ENCODE data around the gene RASA4B. TPM values are rescaled to one million over a fixed set of nuclear protein-coding genes. Genes with fewer than 3 reads are reported as not detected.
A peak's percentile ranks its signal among the peaks of the same experiment; 100 is the strongest.

RASA4B gene
- total and polyA plus RNA-seq, 2 experiments from 2014 or later, result 1.0 to 1.1 TPM

DNA sequence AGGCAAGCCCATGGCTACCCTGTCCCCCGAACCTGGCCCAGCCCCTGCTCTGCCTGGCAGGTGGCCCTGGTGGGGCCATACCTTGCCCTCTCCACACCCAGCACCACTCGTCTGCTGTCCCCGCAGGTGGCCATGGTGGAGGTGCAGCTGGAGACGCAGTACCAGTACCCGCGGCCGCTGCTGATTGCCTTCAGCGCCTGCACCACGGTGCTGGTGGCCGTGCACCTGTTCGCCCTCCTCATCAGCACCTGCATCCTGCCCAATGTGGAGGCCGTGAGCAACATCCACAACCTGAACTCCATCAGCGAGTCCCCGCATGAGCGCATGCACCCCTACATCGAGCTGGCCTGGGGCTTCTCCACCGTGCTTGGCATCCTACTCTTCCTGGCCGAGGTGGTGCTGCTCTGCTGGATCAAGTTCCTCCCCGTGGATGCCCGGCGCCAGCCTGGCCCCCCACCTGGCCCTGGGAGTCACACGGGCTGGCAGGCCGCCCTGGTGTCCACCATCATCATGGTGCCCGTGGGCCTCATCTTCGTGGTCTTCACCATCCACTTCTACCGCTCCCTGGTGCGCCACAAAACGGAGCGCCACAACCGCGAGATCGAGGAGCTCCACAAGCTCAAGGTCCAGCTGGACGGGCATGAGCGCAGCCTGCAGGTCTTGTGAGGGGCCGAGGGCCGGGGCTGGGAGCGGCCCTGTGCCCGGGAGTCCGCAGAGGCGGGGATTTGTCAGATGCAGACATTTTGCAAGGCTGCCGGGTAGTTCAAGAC, 71.0 kb downstream of the RASA4B start:
- in situ Hi-C loops (cut with MboI), result no loop called here
- H3K36me3 ChIP-seq (ENCODE audit: low read depth), result no peaks in the 10 kb centered on the region; the same call in 1 of the 2 replicates
- H3K79me2 ChIP-seq (ENCODE audit: insufficient read depth), result no peaks in the 10 kb centered on the region
- H3K9ac ChIP-seq, result no peak overlapping the region
- no peaks in the 10 kb centered on the region for H3K9me2 ChIP-seq (ENCODE audit: insufficient read depth)
- no peak overlapping the region for H3K4me3 ChIP-seq
- H3F3A ChIP-seq (ENCODE audit: insufficient read depth), result no peaks in the 10 kb centered on the region
- H3K27ac ChIP-seq, result no peak overlapping the region
- TF ChIP-seq EZH2 (IDR thresholded peaks at IDR 0.05; ENCODE audit: insufficient read depth, poor library complexity, severe bottlenecking) (no peak), EZH2phosphoT487 (IDR thresholded peaks at IDR 0.05; ENCODE audit: insufficient read depth, low read depth) (no peak)
- H3K9me3 ChIP-seq (ENCODE audit: low read depth), result no peaks in the 10 kb centered on the region
- no peaks in the 10 kb centered on the region for H4K20me1 ChIP-seq (ENCODE audit: insufficient read depth)
- WGBS, 2 experiments (ENCODE audit: low coverage in 1 of 2, low lambda C conversion rate in 2 of 2, missing lambda C conversion rate in 2 of 2), result 94 to 96% methylated on average over 40 of the region's 41 CpGs
- no peaks in the 10 kb centered on the region for H3K4me1 ChIP-seq (ENCODE audit: insufficient read depth)
- H3K4me2 ChIP-seq (ENCODE audit: unreplicated experiment), result no peak overlapping the region
- no peaks in the 10 kb centered on the region for H3K27me3 ChIP-seq (replicated peaks; ENCODE audit: insufficient read depth)
- no peak for DNase-seq
- no peak overlapping the region for H2AFZ ChIP-seq

DNA sequence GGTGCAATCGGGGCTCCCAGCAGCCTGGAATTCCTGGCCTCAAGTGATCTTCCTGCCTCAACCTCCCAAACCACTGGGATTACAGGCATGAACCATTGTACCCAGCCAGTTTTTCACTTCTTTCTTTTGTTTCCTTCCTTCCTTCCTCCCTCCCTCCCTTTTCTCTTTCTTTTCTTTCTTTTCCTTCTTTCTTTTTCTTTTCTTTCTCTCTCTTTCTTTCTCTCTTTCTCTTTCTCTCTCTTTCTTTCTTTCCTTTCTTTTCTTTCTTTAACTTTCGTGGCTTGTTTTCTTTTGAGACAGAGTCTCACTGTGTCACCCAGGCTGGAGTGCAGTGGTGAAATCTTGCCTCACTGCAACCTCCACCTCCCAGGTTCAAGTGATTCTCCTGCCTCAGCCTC, 71.9 kb downstream of the RASA4B start:
- Histone ChIP-seq H2AFZ (no peak overlapping the region), H3K36me3 (ENCODE audit: low read depth) (no peaks in the 10 kb centered on the region; the same call in 1 of the 2 replicates), H3K79me2 (ENCODE audit: insufficient read depth) (no peaks in the 10 kb centered on the region), H4K20me1 (ENCODE audit: insufficient read depth) (no peaks in the 10 kb centered on the region), H3K27ac (no peak overlapping the region), H3K9me3 (ENCODE audit: low read depth) (no peaks in the 10 kb centered on the region), H3F3A (ENCODE audit: insufficient read depth) (no peaks in the 10 kb centered on the region), H3K27me3 (replicated peaks; ENCODE audit: insufficient read depth) (no peaks in the 10 kb centered on the region), H3K4me1 (ENCODE audit: insufficient read depth) (no peaks in the 10 kb centered on the region), H3K4me3 (no peak overlapping the region), H3K9ac (no peak overlapping the region), H3K9me2 (ENCODE audit: insufficient read depth) (no peaks in the 10 kb centered on the region), H3K4me2 (ENCODE audit: unreplicated experiment) (no peak overlapping the region)
- no peak for TF ChIP-seq EZH2 (IDR thresholded peaks at IDR 0.05; ENCODE audit: insufficient read depth, poor library complexity, severe bottlenecking)
- TF ChIP-seq EZH2phosphoT487 (IDR thresholded peaks at IDR 0.05; ENCODE audit: insufficient read depth, low read depth), result no peak
- in situ Hi-C loops (cut with MboI), result no loop called here
- no peak for DNase-seq
- WGBS, 2 experiments (ENCODE audit: low coverage in 1 of 2, low lambda C conversion rate in 2 of 2, missing lambda C conversion rate in 2 of 2), result 71 to 79% methylated on average over 2 of the region's 2 CpGs

DNA sequence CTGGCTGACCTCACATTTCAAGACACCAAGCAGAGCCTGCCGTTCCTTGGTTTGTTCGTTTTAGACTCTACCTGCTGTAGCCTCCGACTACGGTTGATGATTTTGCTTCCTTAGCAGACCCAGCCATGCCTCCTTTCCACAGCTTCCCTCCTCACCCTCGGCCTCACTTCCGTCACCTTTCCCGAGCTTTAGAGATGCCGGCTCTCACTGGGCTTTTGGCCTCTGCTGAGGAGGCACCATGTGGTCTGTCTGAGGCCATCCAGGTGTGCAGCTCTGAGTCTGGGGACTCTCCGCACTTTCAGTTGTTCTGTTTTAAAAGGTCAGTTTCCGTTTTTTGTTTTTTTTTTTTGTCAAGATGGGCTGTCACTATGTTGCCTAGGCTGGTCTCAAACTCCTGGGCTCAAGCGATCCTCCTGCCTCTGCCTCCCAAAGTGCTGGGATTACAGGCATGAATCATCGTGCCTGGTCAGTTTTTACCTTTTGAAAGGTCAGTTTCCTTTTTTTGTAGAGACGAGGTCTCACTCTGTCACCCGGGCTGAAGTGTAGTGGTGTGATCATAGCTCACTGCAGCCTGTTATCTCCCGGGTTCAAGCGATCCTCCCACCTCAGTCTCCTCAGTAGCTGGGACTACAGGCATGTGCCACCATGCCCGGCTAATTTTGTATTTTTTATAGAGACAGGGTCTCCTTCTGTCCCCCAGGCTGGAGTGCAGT, 72.5 kb downstream of the RASA4B start:
- no peak overlapping the region for H3K9ac ChIP-seq
- no peaks in the 10 kb centered on the region for H3K9me2 ChIP-seq (ENCODE audit: insufficient read depth)
- H3K36me3 ChIP-seq (ENCODE audit: low read depth), result no peaks in the 10 kb centered on the region; the same call in 1 of the 2 replicates
- in situ Hi-C loops (cut with MboI), result no loop called here
- no peak overlapping the region for H3K27ac ChIP-seq
- H3F3A ChIP-seq (ENCODE audit: insufficient read depth), result no peaks in the 10 kb centered on the region
- H3K79me2 ChIP-seq (ENCODE audit: insufficient read depth), result no peaks in the 10 kb centered on the region
- TF ChIP-seq EZH2 (IDR thresholded peaks at IDR 0.05; ENCODE audit: insufficient read depth, poor library complexity, severe bottlenecking) (no peak), EZH2phosphoT487 (IDR thresholded peaks at IDR 0.05; ENCODE audit: insufficient read depth, low read depth) (no peak)
- H4K20me1 ChIP-seq (ENCODE audit: insufficient read depth), result no peaks in the 10 kb centered on the region
- DNase-seq, result no peak
- no peak overlapping the region for H3K4me3 ChIP-seq
- H3K4me2 ChIP-seq (ENCODE audit: unreplicated experiment), result no peak overlapping the region
- H2AFZ ChIP-seq, result no peak overlapping the region
- no peaks in the 10 kb centered on the region for H3K27me3 ChIP-seq (replicated peaks; ENCODE audit: insufficient read depth)
- H3K4me1 ChIP-seq (ENCODE audit: insufficient read depth), result 0 out of 2 replicates have a peak, but pooled peaks cover 4% of the 10 kb centered on the region
- WGBS, 2 experiments (ENCODE audit: low coverage in 1 of 2, low lambda C conversion rate in 2 of 2, missing lambda C conversion rate in 2 of 2), result 95 to 96% methylated on average over 15 to 17 of the region's 17 CpGs
- no peaks in the 10 kb centered on the region for H3K9me3 ChIP-seq (ENCODE audit: low read depth)

DNA sequence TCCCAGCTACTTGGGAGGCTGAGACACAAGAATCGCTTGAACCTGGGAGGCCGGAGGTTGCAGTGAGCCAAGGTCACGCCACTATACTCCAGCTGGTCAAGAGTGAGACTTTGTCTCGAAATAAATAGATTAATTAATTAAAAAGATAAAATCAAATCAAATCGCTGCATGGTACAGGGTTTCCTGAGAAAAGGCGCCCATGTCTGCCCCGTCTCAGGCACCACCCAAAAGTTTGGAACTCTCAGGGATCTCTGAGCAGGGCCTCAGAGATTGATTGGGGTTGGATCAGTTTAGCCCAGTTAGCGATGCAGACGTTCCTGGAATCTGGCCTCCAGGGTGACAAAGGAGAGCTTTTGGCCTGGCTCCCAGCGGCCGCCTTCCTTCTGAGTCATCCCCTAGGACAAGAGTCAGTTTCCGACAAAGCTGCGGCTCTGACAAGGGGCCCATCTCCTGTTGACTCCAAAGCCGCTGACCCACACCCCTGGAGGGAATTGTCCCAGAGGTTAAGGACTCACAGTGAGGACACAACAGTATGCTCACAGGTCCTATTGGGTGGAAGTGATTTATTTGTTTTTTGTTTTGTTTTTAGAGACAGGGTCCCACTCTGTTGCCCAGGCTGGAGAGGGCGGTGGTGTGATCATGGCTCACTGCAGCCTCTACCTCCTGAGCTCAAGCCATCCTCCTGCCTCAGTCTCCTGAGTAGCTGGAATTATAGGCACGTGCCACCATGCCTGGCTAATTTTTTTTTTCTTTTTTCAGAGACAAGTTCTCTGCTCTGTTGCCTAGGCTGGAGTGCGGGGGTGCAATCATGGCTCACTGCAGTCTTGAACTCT, 77.4 kb downstream of the RASA4B start:
- Histone ChIP-seq H3K4me1 (ENCODE audit: insufficient read depth) (0 out of 2 replicates have a peak, but pooled peaks cover 8% of the 10 kb centered on the region), H3F3A (ENCODE audit: insufficient read depth) (no peaks in the 10 kb centered on the region), H3K4me3 (no peak overlapping the region), H4K20me1 (ENCODE audit: insufficient read depth) (no peaks in the 10 kb centered on the region), H3K9ac (no peak overlapping the region), H3K79me2 (ENCODE audit: insufficient read depth) (0 out of 2 replicates have a peak, but pooled peaks cover 1% of the 10 kb centered on the region), H3K9me2 (ENCODE audit: insufficient read depth) (no peaks in the 10 kb centered on the region), H3K36me3 (ENCODE audit: low read depth) (no peaks in the 10 kb centered on the region; the same call in 1 of the 2 replicates), H3K27ac (no peak overlapping the region), H3K4me2 (ENCODE audit: unreplicated experiment) (peak overlapping the region; percentile 5), H3K27me3 (replicated peaks; ENCODE audit: insufficient read depth) (no peaks in the 10 kb centered on the region), H2AFZ (no peak overlapping the region), H3K9me3 (ENCODE audit: low read depth) (no peaks in the 10 kb centered on the region)
- TF ChIP-seq EZH2phosphoT487 (IDR thresholded peaks at IDR 0.05; ENCODE audit: insufficient read depth, low read depth) (no peak), EZH2 (IDR thresholded peaks at IDR 0.05; ENCODE audit: insufficient read depth, poor library complexity, severe bottlenecking) (no peak)
- peak; percentile 78 for DNase-seq
- in situ Hi-C loops (cut with MboI), result no loop called here
- WGBS, 2 experiments (ENCODE audit: low coverage in 1 of 2, low lambda C conversion rate in 2 of 2, missing lambda C conversion rate in 2 of 2), result 76 to 78% methylated on average over 17 of the region's 17 CpGs
